ENCODE data around the gene SPINK9.

- TF ChIP-seq CTCF (IDR thresholded peaks at IDR 0.05; ENCODE audit: insufficient read depth, low read depth, low read length): no peak
- no peak for TF ChIP-seq EZH2 (IDR thresholded peaks at IDR 0.05; ENCODE audit: insufficient read depth, low read length)
Observed at GRCh38 chr5:148372166-148372725, 36.9 kb downstream of the SPINK9 start.
